ENCODE results near the gene MTARC1. TPM values are rescaled to one million over a fixed set of nuclear protein-coding genes. Genes with fewer than 3 reads are reported as not detected.

The MTARC1 gene
- total and polyA plus RNA-seq, 4 donors: 1.3 to 9.9 (median 6.4) TPM

- Histone ChIP-seq H3K4me3 (ENCODE audit: low read length in 2 of 2) (no peak overlapping the region), H3K27me3 (ENCODE audit: control insufficient read depth in 1 of 2, insufficient read depth in 2 of 2, low read length in 1 of 2) (no peaks in the 10 kb centered on the region), H3K9me3 (ENCODE audit: control insufficient read depth, low read length) (no peaks in the 10 kb centered on the region), H3K36me3 (ENCODE audit: control insufficient read depth in 1 of 2, insufficient read depth in 2 of 2, low read length in 1 of 2) (no peaks in the 10 kb centered on the region), H3K27ac (ENCODE audit: low read depth in 1 of 2, low read length in 2 of 2) (no peak overlapping the region), H3K4me1 (ENCODE audit: control insufficient read depth in 1 of 2, insufficient read depth in 2 of 2, low read length in 2 of 2) (no peaks in the 10 kb centered on the region)
- 88 to 95% methylated on average over 3 of the region's 3 CpGs for WGBS, 2 donors
- intact Hi-C loops (cut with DNase I): no loop called here
- ATAC-seq (ENCODE audit: low FRiP score) (no peak), DNase-seq (no peak)
These were observed 3.3 kb upstream of the MTARC1 start for GRCh38 chr1:220783453-220783852.

DNA sequence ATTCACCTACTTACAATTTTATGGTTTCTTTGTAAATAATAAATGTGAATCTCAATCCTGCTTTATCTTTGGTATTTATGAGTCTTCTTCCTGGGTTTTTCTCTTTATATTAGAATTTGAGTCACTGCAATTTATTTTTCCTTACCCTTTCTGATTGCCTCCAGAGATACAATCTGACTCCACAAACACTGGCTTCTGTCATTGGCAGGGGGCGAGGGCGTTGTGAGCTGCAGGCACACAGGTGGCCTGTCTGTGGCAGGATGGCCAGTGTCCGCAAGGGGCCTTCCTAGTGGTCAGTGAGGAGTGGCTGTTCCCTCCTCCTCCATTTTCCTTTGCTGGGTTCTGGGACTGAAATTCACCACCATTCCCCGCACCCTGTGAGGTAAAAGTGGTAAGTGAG, 2.0 kb upstream of the MTARC1 start:
- Histone ChIP-seq H3K9me3 (ENCODE audit: control insufficient read depth, low read length) (no peaks in the 10 kb centered on the region), H3K4me3 (ENCODE audit: low read length in 2 of 2) (no peak overlapping the region), H3K36me3 (ENCODE audit: control insufficient read depth in 1 of 2, insufficient read depth in 2 of 2, low read length in 1 of 2) (no peaks in the 10 kb centered on the region), H3K27me3 (ENCODE audit: control insufficient read depth in 1 of 2, insufficient read depth in 2 of 2, low read length in 1 of 2) (no peaks in the 10 kb centered on the region), H3K27ac (ENCODE audit: low read depth in 1 of 2, low read length in 2 of 2) (no peak overlapping the region), H3K4me1 (ENCODE audit: control insufficient read depth in 1 of 2, insufficient read depth in 2 of 2, low read length in 2 of 2) (no peaks in the 10 kb centered on the region)
- DNase-seq (no peak), ATAC-seq (ENCODE audit: low FRiP score) (no peak)
- intact Hi-C loops (cut with DNase I): loop anchor here in 1 of 2 donors (5.0 kb wide), 1 partner anchor 52 kb away; no protein-coding TSS in a partner anchor
- WGBS, 2 donors: 96 to 97% methylated on average over 4 of the region's 4 CpGs

DNA sequence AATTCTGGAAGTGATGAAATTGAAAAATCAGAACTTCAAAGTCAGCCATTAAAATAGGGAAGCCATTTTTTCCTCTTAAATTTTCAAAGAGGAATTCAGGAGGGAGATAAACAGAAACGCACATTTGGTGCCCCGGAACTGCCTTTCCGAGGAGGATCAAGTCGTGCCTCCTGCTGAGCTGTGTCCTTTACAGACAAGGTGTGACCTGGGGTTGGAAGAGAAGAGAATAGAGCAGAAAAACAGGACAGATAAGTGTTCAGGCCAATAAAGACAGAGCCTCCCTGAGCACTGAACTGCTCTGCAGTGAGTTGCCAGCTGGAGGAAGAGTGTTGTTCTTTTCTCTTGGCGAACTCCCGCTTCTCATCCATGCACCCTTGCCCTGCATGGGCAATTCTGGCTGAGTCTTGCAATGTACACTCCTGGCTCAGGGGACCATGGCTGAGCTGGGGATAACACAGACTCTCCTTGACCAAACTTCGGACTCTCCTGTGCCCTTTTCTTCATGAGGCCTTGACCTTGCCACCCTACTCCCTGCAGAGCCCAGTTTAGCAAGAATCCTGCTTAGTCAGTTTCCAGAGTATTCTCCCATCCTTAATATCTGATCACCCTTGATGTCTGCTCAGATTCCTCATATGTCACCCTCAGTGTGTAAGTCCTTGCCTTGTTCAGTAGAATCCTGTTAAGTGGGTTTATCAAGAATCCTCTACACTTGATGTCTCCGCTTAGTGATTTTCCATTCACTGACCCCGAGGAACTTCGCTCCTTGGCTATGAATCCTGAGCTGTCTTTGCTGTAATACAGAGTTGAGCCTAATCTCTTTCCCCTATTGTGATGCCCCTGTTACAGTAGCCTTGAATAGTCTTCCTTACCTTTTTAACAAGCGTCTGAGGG, 1.3 kb upstream of the MTARC1 start:
- DNase-seq: no peak
- WGBS, 2 donors: 88 to 90% methylated on average over 11 of the region's 11 CpGs

GRCh38 chr1:220786057-220786336, 716 bp upstream of the MTARC1 start:
- H3K9me3 ChIP-seq (ENCODE audit: control insufficient read depth, low read length): no peaks in the 10 kb centered on the region
- H3K4me3 ChIP-seq (ENCODE audit: low read length in 2 of 2): peak overlapping the region in 1 of 2 donors; percentile 46
- 16 to 21% methylated on average over 13 of the region's 13 CpGs for WGBS, 2 donors
- intact Hi-C loops (cut with DNase I): loop anchor here in 1 of 2 donors (5.0 kb wide), 1 partner anchor 54 kb away; no protein-coding TSS in a partner anchor
- peak overlapping the region in 1 of 2 donors; percentile 18 for H3K27ac ChIP-seq (ENCODE audit: low read depth in 1 of 2, low read length in 2 of 2)
- H3K27me3 ChIP-seq (ENCODE audit: control insufficient read depth in 1 of 2, insufficient read depth in 2 of 2, low read length in 1 of 2): no peaks in the 10 kb centered on the region
- ATAC-seq (ENCODE audit: low FRiP score): peak; percentile 72
- no peaks in the 10 kb centered on the region for H3K36me3 ChIP-seq (ENCODE audit: control insufficient read depth in 1 of 2, insufficient read depth in 2 of 2, low read length in 1 of 2)
- H3K4me1 ChIP-seq (ENCODE audit: control insufficient read depth in 1 of 2, insufficient read depth in 2 of 2, low read length in 2 of 2): no peaks in the 10 kb centered on the region
- no peak for DNase-seq

More for the DNA sequence above, 1.3 kb upstream of the MTARC1 start:
- Histone ChIP-seq H3K27me3 (ENCODE audit: control insufficient read depth in 1 of 2, insufficient read depth in 2 of 2, low read length in 1 of 2) (no peaks in the 10 kb centered on the region), H3K4me1 (ENCODE audit: control insufficient read depth in 1 of 2, insufficient read depth in 2 of 2, low read length in 2 of 2) (no peaks in the 10 kb centered on the region), H3K36me3 (ENCODE audit: control insufficient read depth in 1 of 2, insufficient read depth in 2 of 2, low read length in 1 of 2) (no peaks in the 10 kb centered on the region), H3K27ac (ENCODE audit: low read depth in 1 of 2, low read length in 2 of 2) (peak overlapping the region in 1 of 2 donors; percentile 12), H3K4me3 (ENCODE audit: low read length in 2 of 2) (no peak overlapping the region), H3K9me3 (ENCODE audit: control insufficient read depth, low read length) (no peaks in the 10 kb centered on the region)
- intact Hi-C loops (cut with DNase I): loop anchor here in 1 of 2 donors (5.0 kb wide), 1 partner anchor 53 kb away; no protein-coding TSS in a partner anchor
- no peak for ATAC-seq (ENCODE audit: low FRiP score)

- no peaks in the 10 kb centered on the region for H3K36me3 ChIP-seq (ENCODE audit: control insufficient read depth in 1 of 2, insufficient read depth in 2 of 2, low read length in 1 of 2)
- H3K4me3 ChIP-seq (ENCODE audit: low read length in 2 of 2): peak overlapping the region; percentile 46 to 82
- H3K9me3 ChIP-seq (ENCODE audit: control insufficient read depth, low read length): no peaks in the 10 kb centered on the region
- H3K4me1 ChIP-seq (ENCODE audit: control insufficient read depth in 1 of 2, insufficient read depth in 2 of 2, low read length in 2 of 2): no peaks in the 10 kb centered on the region
- DNase-seq: no peak
- 4 to 5% methylated on average over 31 to 32 of the region's 32 CpGs for WGBS, 2 donors
- intact Hi-C loops (cut with DNase I): loop anchor here in 1 of 2 donors (5.0 kb wide), 1 partner anchor 55 kb away; no protein-coding TSS in a partner anchor
- peak overlapping the region in 1 of 2 donors; percentile 9 for H3K27ac ChIP-seq (ENCODE audit: low read depth in 1 of 2, low read length in 2 of 2)
- H3K27me3 ChIP-seq (ENCODE audit: control insufficient read depth in 1 of 2, insufficient read depth in 2 of 2, low read length in 1 of 2): no peaks in the 10 kb centered on the region
- peak; percentile 29 for ATAC-seq (ENCODE audit: low FRiP score)
These were observed 431 bp downstream of the MTARC1 start for GRCh38 chr1:220787069-220787619.

GRCh38 chr1:220788900-220789299, 2.2 kb downstream of the MTARC1 start:
- H3K27me3 ChIP-seq (ENCODE audit: control insufficient read depth in 1 of 2, insufficient read depth in 2 of 2, low read length in 1 of 2): no peaks in the 10 kb centered on the region
- 67 to 77% methylated on average over 7 of the region's 7 CpGs for WGBS, 2 donors
- H3K4me1 ChIP-seq (ENCODE audit: control insufficient read depth in 1 of 2, insufficient read depth in 2 of 2, low read length in 2 of 2): no peaks in the 10 kb centered on the region
- H3K4me3 ChIP-seq (ENCODE audit: low read length in 2 of 2): no peak overlapping the region
- ATAC-seq (ENCODE audit: low FRiP score) (no peak), DNase-seq (no peak)
- peak overlapping the region in 1 of 2 donors; percentile 48 for H3K27ac ChIP-seq (ENCODE audit: low read depth in 1 of 2, low read length in 2 of 2)
- intact Hi-C loops (cut with DNase I): loop anchor here in 1 of 2 donors (5.0 kb wide), 1 partner anchor 57 kb away; no protein-coding TSS in a partner anchor
- H3K9me3 ChIP-seq (ENCODE audit: control insufficient read depth, low read length): no peaks in the 10 kb centered on the region
- H3K36me3 ChIP-seq (ENCODE audit: control insufficient read depth in 1 of 2, insufficient read depth in 2 of 2, low read length in 1 of 2): no peaks in the 10 kb centered on the region

GRCh38 chr1:220789532-220790147, 2.9 kb downstream of the MTARC1 start:
- WGBS, 2 donors: 87 to 90% methylated on average over 2 of the region's 2 CpGs
- intact Hi-C loops (cut with DNase I): loop anchor here (5.0 to 10.0 kb wide), 2 partner anchors 57 to 795 kb away; no protein-coding TSS in a partner anchor
- H3K4me1 ChIP-seq (ENCODE audit: control insufficient read depth in 1 of 2, insufficient read depth in 2 of 2, low read length in 2 of 2): no peaks in the 10 kb centered on the region
- ATAC-seq (ENCODE audit: low FRiP score): no peak
- H3K9me3 ChIP-seq (ENCODE audit: control insufficient read depth, low read length): no peaks in the 10 kb centered on the region
- no peak overlapping the region for H3K27ac ChIP-seq (ENCODE audit: low read depth in 1 of 2, low read length in 2 of 2)
- no peaks in the 10 kb centered on the region for H3K36me3 ChIP-seq (ENCODE audit: control insufficient read depth in 1 of 2, insufficient read depth in 2 of 2, low read length in 1 of 2)
- no peak for DNase-seq
- H3K27me3 ChIP-seq (ENCODE audit: control insufficient read depth in 1 of 2, insufficient read depth in 2 of 2, low read length in 1 of 2): no peaks in the 10 kb centered on the region
- no peak overlapping the region for H3K4me3 ChIP-seq (ENCODE audit: low read length in 2 of 2)

- ATAC-seq (ENCODE audit: low FRiP score): no peak
- 74 to 77% methylated on average over 6 of the region's 6 CpGs for WGBS, 2 donors
These were observed 4.6 kb downstream of the MTARC1 start for GRCh38 chr1:220791285-220791684.

More at GRCh38 chr1:220791285-220791684, 4.6 kb downstream of the MTARC1 start:
- H3K36me3 ChIP-seq (ENCODE audit: control insufficient read depth in 1 of 2, insufficient read depth in 2 of 2, low read length in 1 of 2): no peaks in the 10 kb centered on the region
- H3K9me3 ChIP-seq (ENCODE audit: control insufficient read depth, low read length): no peaks in the 10 kb centered on the region
- no peak for DNase-seq
- no peaks in the 10 kb centered on the region for H3K4me1 ChIP-seq (ENCODE audit: control insufficient read depth in 1 of 2, insufficient read depth in 2 of 2, low read length in 2 of 2)
- H3K27ac ChIP-seq (ENCODE audit: low read depth in 1 of 2, low read length in 2 of 2): peak overlapping the region in 1 of 2 donors; percentile 23
- no peak overlapping the region for H3K4me3 ChIP-seq (ENCODE audit: low read length in 2 of 2)
- H3K27me3 ChIP-seq (ENCODE audit: control insufficient read depth in 1 of 2, insufficient read depth in 2 of 2, low read length in 1 of 2): no peaks in the 10 kb centered on the region
- intact Hi-C loops (cut with DNase I): loop anchor here in 1 of 2 donors (10.0 kb wide), 1 partner anchor 796 kb away; no protein-coding TSS in a partner anchor
